Inflammatory macrophage (primary cell): Measurements from ENCODE around the gene DTD2.
"Not testable (repeated sequence)": the region's sequence is repeated elsewhere in the genome, so short reads cannot be mapped to it uniquely, and the experiment has no call there.

ENCODE experiments used
- DNase-seq, 2 donors: peaks; one replicate each; pipeline ENCODE4 v3.0.0-alpha.2; 2020 to 2022

Gene DTD2

DNA sequence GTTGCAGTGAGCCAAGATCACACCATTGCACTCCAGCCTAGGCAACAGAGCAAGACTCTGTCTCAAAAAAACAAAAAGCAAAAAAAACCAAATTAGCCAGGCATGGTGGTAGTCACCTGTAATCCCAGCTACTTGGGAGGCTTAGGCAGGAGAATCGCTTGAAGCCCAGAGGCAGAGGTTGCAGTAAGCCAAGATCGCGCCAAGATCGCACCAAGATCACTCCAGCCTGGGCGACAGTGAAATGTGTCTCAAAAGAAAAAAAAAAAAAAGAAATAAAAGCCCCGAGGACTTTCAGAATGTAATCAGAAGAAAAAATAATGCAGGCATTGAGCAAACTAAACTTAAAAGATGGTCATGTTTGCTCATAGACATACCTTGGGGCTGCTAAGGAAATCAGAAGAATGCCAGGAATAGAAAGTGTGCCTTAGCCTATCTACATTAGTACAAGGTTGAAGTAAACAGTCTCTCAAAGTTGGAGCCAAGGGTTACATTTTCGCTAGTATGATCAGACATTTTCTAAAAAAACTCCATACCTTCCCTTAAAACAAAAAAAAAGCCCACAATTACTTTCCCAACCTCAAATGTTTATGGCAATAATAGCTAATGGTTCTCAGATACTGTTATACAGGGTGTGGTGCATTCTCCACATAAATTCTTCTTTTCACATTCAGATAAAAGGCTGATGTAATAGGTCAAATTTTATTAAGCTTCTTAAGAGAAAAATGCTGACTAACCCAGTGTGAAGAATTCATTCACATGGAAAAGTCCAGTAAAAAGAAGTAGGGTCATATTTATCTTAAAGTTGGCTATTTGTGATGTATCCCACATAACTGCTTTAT lies 15.8 kb downstream of the DTD2 start:
- DNase-seq = no peak

DNA sequence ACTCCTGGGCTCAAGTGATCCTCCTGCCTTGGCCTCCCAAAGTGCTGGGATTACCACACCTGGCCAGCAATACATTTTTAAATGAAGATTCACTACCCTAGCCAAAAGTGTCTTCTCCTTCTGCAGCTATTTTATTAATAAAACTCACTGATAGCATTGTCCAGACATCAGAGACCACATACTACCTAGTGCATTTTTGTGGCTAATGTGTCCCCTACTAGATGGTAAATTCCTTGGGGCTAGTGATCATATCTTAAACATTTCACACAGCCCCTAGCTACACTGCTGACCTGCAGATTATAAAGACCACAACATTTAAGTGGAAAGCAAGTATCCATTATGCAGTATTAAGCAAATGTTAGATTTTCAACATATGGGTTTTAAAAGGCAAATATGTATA lies 17.0 kb downstream of the DTD2 start:
- no peak for DNase-seq

DNA sequence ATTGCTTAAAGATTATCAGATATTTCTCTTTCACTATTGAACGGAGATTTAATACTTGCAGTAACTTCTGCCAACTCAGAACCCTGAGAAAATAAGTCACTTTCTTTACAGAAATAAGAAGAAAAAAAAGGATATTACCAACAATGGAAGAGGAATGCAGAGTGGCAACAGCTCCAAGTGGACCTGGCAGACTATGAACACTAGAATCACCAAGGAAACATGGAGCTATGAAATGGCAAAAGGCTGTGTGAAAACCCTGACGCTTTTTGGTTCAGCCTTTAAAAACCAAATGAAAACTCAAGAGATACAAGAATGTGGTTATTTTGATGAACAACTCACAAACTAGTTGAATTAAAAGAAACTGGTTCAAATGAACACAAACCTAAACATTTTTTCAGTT lies 17.7 kb downstream of the DTD2 start:
- no peak for DNase-seq

DNA sequence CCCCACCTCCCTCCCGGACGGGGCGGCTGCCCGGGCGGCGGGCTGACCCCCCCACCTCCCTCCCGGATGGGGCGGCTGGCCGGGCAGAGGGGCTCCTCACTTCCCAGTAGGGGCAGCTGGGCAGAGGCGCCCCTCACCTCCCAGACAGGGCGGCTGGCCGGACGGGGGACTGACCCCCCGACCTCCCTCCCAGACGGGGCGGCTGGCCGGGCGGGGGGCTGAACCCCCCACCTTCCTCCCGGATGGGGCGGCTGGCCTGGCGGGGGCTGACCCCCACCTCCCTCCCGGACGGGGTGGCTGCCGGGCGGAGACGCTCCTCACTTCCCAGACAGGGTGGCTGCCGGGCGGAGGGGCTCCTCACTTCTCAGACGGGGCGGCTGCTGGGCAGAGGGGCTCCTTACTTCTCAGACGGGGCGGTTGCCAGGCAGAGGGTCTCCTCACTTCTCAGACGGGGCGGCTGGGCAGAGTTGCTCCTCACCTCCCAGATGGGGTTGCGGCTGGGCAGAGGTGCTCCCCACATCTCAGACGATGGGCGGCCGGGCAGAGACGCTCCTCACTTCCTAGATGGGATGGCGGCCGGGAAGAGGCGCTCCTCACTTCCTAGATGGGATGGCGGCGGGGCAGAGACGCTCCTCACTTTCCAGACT lies 20.1 kb downstream of the DTD2 start:
- not testable (repeated sequence) for DNase-seq

DNA sequence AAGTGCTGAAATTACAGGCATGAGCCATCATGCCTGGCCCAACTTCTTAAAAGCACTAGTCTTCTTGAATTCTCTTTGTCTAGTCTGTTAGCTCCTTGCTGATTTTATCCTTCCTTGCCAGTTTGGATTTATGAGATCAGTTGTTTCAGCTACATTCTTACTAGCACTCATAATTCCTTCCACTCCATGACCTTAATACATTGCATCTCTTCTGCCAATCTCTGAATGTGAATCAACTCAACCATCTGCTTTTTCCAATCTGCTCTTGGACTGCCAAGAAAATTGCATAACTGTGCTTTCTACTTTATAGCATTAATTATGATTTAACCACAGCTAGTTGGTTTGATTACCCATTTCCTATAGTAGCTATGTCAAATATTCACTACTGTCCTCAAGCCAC lies 22.0 kb downstream of the DTD2 start:
- no peak for DNase-seq

DNA sequence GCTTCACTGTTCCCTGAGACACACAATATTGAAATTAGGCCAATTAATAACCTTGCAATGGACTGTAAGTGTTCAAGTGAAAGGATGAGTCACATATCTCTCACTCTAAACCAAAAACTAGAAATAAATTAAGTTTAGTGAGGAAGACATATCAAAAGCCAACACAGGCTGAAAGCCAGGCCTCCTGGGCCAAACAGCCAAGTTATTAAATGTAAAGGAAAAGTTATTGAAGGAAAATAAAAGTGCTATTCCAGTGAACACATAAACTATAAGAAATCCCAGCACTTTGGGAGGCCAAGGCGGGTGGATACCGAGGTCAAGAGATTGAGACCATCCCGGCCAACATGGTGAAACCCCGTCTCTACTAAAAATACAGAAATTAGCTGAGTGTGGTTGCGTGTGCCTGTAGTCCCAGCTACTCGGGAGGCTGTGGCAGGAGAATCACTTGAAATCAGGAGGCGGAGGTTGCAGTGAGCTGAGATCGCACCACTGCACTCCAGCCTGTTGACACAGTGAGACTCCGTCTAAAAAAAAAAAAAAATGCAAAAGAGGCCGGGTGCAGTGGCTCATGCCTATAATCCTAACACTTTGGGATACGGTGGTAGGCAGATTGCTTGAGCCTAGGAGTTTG lies 26.6 kb downstream of the DTD2 start:
- no peak for DNase-seq

DNA sequence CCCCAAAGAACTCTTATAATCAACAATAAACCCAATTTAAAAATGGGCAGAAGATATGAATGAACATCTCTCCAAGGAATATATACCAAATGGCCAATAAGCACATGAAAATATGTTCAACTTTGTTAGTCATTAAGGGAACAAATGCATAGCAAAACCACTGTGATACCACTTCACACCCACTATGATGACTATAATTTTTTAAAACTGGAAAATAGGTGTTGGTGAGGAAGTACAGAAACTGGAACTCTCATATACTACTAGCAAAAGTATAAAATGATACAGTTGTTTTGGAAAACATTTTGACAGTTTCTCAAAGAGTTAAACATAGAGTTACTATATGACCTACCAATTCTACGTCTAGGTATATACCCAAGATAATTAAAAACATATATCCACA lies 27.5 kb downstream of the DTD2 start:
- DNase-seq = no peak

DNA sequence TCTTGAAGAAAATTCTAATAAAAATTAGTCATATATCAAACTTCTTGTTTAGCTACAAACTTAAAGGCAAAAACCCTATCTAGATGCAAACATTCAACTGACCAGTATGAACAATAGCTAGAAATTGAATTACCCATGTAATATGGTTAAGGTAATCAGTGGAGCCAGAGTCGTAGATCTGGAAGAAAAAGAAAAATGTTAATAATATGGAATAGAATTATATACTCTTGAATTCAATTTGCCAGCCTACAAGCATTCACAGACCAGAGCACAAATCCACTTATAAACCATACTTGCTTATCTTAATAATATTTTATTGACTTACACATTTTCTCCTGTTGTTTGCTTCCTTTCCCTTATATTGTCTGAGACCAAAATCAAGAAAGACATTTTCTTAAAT lies 29.3 kb downstream of the DTD2 start:
- DNase-seq = no peak

DNA sequence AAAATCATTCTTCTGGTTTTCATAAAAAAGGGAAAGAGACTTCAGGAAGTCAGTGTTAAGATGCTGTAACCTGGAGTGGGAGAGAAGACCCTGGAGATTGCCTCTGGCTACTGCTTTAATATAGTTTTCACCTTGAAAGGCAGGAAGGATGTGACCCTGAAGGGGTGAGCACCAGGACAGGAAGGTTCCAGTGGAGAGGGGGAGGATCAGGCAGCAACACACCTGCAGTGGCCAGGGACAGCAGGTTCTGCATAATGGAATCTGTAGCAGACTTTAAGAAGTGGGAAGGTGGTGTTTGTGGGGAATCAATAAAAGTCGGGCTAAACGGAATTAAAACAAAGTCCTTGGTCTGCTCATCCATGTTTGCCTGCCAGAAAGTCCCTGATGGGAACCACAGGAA lies 30.6 kb downstream of the DTD2 start:
- DNase-seq = no peak

DNA sequence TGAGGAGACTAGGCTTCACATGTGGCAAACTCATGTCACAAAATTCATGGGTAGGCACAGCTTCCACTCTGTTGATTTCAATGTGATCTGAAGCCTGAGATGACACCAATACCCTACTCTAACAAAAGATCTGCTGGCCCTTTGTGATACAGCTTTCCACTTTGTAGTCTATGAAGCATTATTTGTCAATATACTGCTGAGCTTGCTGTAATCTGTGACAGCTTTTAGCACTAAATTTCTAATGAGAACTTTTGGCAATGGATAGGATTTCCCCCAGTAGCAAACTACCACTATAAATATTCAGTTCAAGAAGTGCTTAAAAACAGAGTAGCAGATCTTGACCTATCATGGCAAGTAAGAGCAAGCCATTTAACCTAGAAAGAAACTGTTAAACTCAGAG lies 31.4 kb downstream of the DTD2 start:
- DNase-seq = no peak

DNA sequence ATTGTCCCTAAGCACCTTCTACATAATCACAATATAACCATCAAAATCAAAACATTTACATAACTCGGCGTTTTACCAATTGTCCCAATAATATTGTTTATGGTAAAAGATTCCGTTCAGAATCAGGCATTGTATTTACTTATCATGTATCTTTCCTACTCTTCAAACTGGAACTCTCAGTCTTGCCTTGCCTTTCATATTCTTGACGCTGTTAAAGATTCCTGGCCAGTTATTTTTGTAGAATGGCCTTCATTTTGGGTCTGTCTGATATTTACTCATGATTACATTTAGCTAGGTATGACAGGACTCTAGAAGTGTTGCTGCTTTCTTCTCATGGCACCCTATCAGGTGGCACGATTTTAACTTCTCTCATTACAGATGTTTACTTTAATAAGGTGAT lies 36.1 kb downstream of the DTD2 start:
- no peak for DNase-seq

DNA sequence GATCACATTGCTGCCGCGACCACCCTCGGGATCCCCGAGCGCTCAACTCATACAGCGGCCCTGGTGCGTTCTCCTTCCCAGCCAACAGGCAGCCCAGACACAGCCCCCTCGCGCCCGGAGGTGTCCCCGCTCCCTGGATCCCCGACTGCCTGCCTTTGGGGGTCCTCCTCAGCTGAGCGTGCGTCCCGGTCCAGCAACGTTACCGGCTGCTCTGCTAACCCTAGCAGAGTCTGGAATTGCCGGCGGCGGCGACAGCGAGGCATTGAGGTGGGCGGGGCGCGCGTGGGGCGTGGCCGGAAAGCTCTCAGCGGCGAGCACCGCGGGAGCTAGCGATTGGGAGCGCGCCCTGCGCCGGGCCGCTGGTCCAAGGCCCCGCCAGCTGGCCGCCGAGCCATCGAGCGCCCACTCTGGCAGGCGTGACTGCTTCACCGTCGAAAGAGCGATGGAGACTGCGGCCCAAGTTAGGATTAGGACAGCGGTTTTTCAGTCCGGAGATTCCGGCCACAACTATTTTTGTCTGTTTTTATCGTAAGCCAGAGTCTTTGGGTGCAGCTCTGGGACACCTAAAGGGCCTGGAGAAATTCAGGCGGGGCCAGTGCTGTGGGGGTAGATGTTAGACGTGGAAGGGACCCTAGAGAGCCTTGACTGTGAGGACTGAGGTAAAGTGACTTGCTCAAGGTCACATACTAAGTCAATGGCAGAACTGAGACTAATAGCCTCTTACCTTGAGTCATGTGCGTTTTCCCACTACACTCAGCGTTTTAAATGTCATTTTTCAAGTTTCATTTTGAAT lies 36.8 kb downstream of the DTD2 start, which contains the start of gene HEATR5A:
Gene HEATR5A, minus strand, starts transcription at position 232 of the 793 bp plus-strand sequence. CDS start 17,575 bp downstream, outside the sequence.
- DNase-seq = peak; percentile 94 to 97

DNA sequence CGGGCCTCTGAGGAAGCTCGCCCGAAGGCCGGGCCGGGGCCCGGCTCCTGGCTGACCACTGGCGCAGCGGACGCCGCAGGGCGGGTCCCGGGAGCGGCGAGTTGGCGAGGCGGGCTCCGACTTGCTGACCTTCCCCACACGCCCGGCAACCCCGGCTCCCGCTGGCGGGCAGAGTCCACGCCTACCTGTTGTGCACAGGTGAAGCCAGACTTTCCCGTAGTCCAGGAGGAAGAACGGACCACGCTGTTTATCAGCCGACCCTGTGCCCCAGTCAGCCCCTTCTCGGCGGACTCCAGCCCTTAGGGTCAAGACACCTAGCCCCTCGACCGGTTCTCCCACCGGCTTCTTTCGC lies 37.4 kb downstream of the DTD2 start:
- peak; percentile 66 to 79 for DNase-seq

DNA sequence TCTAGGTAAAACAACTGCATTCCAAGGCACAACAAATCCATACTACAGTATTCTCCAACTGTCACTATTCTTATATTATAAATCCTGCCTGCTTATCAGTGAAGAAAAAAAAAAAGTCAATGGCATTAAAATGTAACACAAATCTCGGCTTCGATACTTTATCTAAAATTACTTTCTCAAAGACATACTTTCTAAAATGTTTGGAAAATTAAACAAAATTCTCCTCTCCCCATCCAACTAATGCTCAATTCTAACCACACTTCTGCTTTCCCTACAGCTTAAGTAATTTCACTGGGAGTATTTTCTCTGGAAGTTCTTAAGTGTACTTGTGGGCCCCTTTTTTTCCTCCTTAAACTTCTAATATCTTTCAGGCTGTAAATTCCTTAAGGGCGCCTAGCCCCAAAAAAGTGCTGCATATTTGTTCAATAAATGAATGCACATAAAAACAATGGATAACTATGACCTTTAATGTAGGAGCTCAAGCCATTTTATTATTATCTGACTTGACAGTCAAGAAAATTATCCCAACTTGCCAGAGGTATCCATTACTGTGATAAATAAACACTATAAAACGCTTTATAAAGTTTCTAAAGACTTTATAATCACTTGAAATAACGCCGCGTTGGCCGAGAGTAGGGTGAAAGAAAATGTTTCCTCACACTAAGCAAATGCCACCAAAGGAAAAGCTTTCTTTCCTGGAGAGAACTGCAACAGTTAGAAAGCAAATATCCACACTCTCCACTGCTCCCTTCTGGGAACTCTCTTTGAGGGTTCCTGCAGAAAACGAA lies 37.9 kb downstream of the DTD2 start:
- DNase-seq = peak in 1 of 2 donors; percentile 3

DNA sequence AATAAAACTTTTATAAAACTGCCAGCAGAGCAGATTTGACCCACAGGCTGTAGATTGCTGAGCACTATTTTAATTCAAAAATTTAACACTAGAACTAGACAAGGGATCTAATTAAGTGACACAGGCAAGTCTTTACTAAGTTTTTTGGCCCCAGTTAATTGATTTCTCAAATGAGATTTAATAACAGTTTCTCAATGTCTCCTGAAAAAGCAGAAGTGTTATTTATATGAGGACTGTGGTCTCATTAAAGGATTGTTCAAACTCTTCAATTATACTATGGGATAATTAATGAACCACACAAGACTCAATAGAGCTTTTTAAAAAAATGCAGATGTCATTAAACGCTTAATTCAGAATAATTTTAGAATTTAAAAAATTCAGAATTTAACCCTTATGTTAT lies 38.9 kb downstream of the DTD2 start:
- DNase-seq = peak in 1 of 2 donors; percentile 9

DNA sequence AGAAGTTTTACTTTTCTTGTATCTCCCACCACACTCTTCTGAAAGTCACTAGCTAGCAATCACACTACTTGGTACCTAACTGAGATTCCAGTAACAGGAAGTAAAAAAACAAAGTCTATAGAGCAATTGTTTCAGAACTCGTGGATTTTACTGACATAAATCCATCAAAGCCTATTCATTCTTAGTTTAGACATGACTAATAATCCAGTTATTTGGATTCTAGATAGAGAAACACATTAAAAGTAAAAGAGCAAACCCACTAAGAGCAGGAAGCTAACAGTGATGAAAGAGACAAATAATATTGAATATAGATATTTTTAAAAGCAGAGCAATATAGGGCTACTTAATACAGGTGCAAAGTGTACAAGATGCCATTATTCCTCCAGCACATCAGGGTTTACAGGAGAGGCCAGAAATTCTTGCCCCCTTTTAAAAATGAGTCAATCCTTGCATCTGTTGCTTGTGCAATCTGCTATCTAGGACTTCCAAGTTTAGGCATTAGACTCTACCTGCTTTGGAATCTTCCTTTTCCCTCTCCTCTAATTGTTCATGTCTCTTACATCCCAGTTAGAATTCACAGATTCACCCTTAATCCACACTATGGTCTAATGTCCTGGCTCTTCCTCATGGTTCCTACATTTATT lies 43.0 kb downstream of the DTD2 start:
- no peak for DNase-seq

DNA sequence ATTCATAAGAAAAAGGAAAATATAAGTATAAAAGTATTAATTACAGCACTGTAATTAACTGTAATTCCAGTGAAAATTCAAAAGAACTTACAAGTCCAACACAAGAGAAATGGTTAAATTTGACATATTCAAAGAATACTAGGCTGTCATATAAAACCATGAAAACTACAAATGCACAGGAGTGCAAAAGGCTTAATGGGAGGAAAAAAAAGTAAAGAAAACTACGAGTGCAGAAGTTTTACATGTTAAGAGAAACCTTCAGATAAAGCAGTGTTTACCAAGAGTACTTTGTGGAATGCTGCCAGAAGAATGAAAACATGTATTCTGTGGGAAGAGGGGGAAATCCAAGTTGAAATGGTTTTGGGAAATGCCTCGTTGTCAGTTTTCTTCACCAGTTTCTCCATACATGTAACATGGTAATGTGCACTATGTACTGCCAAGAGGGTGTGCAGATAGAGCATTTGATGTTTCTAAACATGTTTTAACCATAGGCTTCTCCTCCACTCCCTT lies 46.0 kb downstream of the DTD2 start:
- peak; percentile 31 to 43 for DNase-seq

DNA sequence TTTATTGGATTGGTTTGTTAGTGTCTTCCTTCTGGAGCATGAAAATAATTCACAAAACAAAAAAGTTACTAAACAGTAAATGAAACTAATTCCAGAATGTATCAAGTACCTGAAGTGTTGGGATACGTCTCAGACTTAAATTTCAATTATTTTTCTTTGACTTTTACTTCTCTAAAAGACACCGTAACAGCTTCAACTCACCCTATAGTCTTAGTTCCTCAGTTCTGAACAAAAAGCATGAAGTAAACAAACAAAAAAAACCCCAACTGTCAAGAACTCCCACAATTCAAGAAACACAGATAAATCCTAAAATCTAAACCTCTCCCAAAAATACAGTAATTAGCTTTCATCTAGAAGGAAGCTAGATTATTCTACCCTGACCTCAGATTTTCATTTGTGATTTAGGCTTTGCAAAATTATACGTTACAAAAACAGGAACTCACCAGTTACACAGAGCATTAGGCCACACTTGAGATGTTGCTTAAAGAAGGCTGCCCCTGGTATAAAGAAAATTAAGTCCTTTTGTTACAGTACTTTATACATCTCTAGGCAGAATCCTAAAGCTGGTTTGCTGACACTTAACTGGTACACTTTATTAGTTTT lies 47.2 kb downstream of the DTD2 start:
- DNase-seq = peak; percentile 69 to 86

DNA sequence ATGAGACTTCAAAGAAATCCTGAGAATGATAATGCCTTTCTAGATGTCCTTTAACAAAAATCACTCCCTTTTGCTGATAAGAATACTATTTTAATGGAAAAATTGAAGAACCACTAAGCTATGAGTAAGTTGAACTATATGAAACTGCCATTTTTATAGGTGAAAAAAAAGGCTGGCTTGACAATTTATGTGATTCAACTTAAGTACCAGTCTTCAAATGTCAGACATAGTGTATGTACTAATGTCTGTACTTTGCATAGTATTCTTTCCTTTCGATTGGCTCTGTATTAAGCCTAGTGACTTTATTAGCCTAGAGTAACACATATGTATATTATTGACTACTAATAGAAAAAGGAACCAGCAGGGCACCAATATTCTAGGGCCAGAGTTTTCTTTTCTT lies 48.9 kb downstream of the DTD2 start:
- DNase-seq = no peak

DNA sequence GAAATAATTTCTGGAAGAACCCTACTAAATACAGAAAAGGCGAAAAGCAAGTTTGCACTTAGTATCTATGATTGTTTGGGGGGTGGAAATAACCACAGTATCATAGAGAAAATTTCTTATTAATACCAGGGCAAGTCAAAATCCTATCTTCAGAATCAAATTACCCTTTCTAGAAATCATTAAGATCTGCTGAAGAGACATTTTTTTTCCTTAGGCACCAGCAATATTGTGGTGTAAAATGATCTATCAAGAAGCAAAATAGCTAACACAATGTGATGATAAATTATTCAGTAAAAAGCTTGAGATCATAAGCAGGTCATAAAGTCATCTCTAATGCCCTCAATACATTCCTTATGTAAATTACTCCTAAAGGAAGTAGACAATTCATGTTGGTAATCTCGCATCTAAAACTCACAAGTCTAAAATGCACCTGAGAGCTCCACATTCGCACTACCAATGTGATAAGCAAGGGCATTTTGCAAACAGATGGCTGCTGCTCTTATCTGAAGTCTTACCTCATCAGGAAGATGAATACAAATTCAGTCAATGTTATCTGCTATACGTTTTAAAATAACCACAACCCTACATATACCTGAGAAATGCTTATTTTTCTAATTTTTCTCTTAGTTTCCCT lies 51.6 kb downstream of the DTD2 start:
- no peak for DNase-seq
